Testis (tissue), 3 donors: ENCODE data around the gene DAD1. TPM values are rescaled to one million over a fixed set of nuclear protein-coding genes. Genes with fewer than 3 reads are reported as not detected.

Experiments
- DNase-seq: peaks from one replicate; pipeline ENCODE4 v3.0.0-alpha.2; 2019
- H3K27ac ChIP-seq, 2 donors: fragments of 200-600 bp; sonication (generic); one replicate each; pipeline ENCODE4 v1.5.1; 2019
- H3K27me3 ChIP-seq: fragments of 200-600 bp; sonication (generic); one replicate; pipeline ENCODE4 v1.5.1; 2019
- H3K36me3 ChIP-seq: fragments of 200-600 bp; sonication (generic); one replicate; pipeline ENCODE4 v1.5.1; 2017; ENCODE audit warnings: low read depth; ENCODE audit errors: missing control alignments
- H3K4me1 ChIP-seq: fragments of 200-600 bp; sonication (generic); one replicate; pipeline ENCODE4 v1.5.1; 2019
- H3K4me3 ChIP-seq, 2 donors: fragments of 200-600 bp; sonication (generic); one replicate each; pipeline ENCODE4 v1.5.1; 2017 to 2019
- H3K9me3 ChIP-seq: fragments of 200-600 bp; sonication (generic); one replicate; pipeline ENCODE4 v1.5.1; 2017
- POLR2A ChIP-seq: fragments of 450-650 bp; IDR thresholded peaks from one replicate; pipeline ENCODE4 v1.6.1; 2017; ENCODE audit warnings: antibody characterized with exemption, mild to moderate bottlenecking, moderate library complexity
- WGBS, 2 donors: methylation state at CpG; one replicate each; pipeline ENCODE4 v1.1.5; 2018; 5-methylcytosine and 5-hydroxymethylcytosine counted together
- intact Hi-C: fragments of 100-400 bp; cut with DNase I; formaldehyde crosslinking; loops from one replicate; pipeline ENCODE4 v1.15.1; 2023; ENCODE audit warnings: low total_unique reads
- polyA plus RNA-seq: library from polyadenylated mRNA; stranded (reverse); fragments of 350-450 nt; fragmentation: Illumina TruSeq; extraction: RNeasy Lipid Tissue Mini Kit (QIAGEN cat#74804); gene quantifications from one replicate; pipeline ENCODE4 v1.2.3, GENCODE V29; 2014; ENCODE audit warnings: low read depth, low replicate concordance; ENCODE audit not compliant: insufficient read depth
- total RNA-seq, 2 donors: library from RNA; depleted of rRNA; stranded (reverse); fragments of >200 nt; gene quantifications; one replicate each; pipeline ENCODE4 v1.2.3, GENCODE V29; 2016
- TF ChIP-seq, protein P1 (sequence below), 3 experiments: fragments of 450-650 bp in 2 of 3; fragments of 200-600 bp in 1 of 3; sonication (generic) in 1 of 3; IDR thresholded peaks; one replicate each; pipeline ENCODE4 v1.5.1; 2016 to 2019; ENCODE audit warnings: antibody characterized with exemption in 3 of 3, mild to moderate bottlenecking in 2 of 3, moderate library complexity in 1 of 3

The DAD1 gene
- total and polyA plus RNA-seq, 3 donors from 2014 or later: 209 to 350 (median 235) TPM

DNA sequence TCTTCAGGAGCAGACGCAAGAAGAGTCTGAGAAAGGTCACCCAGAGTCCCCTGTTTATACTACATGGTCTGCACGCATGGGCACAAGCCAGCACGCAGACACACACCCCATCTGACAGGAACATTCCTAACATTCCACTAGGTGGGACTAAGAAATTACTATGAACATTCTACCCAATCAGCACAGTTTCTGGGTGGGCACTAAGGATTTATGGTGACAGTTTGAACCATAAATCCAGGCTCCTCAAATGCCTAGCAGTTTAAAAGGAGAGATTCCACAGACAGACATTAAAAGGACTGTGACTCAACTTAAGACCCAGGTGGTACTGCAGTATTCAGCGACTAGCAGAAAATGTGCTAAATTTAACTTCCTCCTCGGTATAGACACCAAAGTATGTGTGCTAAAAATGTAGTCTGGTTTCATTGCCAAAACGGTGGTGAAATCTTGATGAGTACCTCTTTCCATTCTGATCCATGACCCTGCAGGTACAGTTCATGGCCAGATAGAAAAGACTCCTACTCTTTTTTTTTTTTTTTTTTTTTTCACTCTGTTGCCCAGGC, 25.3 kb upstream of the DAD1 start:
- 27 to 28% methylated on average over 6 of the region's 6 CpGs for WGBS, 2 donors
- no peak for DNase-seq
- Histone ChIP-seq H3K36me3 (no peaks in the 10 kb centered on the region), H3K27me3 (no peaks in the 10 kb centered on the region), H3K4me3 (no peak overlapping the region), H3K9me3 (no peaks in the 10 kb centered on the region), H3K27ac (no peak overlapping the region), H3K4me1 (peaks cover 4% of the 10 kb centered on the region)
- TF ChIP-seq, protein P1, sequence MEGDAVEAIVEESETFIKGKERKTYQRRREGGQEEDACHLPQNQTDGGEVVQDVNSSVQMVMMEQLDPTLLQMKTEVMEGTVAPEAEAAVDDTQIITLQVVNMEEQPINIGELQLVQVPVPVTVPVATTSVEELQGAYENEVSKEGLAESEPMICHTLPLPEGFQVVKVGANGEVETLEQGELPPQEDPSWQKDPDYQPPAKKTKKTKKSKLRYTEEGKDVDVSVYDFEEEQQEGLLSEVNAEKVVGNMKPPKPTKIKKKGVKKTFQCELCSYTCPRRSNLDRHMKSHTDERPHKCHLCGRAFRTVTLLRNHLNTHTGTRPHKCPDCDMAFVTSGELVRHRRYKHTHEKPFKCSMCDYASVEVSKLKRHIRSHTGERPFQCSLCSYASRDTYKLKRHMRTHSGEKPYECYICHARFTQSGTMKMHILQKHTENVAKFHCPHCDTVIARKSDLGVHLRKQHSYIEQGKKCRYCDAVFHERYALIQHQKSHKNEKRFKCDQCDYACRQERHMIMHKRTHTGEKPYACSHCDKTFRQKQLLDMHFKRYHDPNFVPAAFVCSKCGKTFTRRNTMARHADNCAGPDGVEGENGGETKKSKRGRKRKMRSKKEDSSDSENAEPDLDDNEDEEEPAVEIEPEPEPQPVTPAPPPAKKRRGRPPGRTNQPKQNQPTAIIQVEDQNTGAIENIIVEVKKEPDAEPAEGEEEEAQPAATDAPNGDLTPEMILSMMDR (IDR thresholded peaks at IDR 0.05): no peak
- TF ChIP-seq POLR2A: no peak
- intact Hi-C loops: no loop called here

DNA sequence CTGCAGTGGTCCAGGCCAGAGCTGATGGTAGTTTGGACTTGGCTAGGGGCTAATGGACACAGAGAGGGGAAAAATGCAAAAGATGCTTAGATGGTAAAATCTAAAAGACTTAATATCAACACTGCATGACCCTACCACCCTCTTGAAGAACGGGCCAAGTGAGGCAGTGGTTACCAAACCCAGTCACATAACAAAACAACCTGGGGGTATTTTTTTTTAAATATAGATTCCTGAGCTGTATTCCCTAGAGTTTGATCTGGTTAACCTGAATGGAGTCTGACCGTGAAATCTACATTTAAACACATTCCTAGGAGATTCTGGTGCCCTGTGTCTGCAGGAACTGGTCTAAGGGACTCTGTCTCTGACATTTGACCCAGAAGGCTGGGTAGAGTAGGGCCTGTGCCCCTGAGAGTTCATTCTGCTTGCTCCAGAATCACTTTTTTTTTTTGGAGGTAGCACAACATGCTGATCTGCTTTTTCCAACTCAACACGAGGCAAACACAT, 24.8 kb upstream of the DAD1 start:
- no peak for DNase-seq
- Histone ChIP-seq H3K27me3 (no peaks in the 10 kb centered on the region), H3K36me3 (no peaks in the 10 kb centered on the region), H3K27ac (no peak overlapping the region), H3K4me3 (no peak overlapping the region), H3K4me1 (peaks cover 4% of the 10 kb centered on the region), H3K9me3 (no peaks in the 10 kb centered on the region)
- intact Hi-C loops: no loop called here
- TF ChIP-seq, protein P1 (IDR thresholded peaks at IDR 0.05): no peak
- TF ChIP-seq POLR2A: no peak
- 59 to 71% methylated on average over 3 of the region's 3 CpGs for WGBS, 2 donors

DNA sequence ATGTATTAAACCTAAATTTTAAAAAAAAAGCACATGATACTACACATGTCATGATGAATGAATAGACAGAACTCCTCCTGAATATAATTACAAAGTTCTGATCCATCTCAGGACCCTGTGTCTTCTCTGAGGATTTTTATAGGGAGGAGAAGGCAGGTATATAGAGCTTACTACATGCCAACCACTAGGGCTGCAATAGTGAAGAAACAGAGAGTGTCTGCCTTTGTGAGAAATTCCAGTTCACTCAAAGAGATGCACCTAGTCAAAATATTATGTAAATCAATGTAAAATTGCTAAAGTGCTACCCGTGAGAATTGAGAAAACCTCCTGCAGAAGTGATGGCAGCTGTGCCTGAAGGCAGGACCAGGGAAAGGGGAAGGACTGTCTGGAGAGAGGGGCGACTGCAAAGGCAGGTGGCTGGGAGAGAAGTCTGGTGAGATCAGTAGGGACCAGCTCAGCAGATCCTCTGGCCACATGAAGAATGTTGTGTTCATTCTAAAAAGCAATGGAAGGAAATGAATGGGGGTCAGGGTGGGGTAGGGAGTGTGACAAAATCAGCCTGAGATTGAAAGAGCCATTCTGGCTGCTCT, 24.2 kb upstream of the DAD1 start:
- no peak overlapping the region for H3K27ac ChIP-seq

DNA sequence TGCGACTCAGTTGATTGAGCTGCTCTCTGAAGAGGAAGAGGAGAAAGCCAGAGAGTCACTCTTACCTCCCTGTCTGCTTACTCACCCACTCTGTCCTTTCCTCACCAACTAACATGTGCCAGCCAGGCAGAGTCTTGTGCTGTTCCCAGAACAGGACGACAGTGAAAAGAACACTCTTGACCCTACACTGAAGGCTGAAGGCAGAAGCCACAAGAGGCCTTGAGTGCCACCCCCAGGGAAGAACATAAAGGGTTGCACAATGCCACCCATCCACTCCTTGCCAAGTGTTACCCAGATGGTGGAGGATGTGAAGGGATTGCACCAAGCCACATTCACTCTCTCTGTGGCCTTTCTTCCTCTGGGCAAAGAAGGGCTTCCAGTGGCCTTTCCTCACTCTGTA, 21.9 kb upstream of the DAD1 start:
- no peak overlapping the region for H3K4me3 ChIP-seq
- H3K36me3 ChIP-seq: no peaks in the 10 kb centered on the region
- H3K27me3 ChIP-seq: no peaks in the 10 kb centered on the region
- 84 to 92% methylated on average over 2 of the region's 2 CpGs for WGBS, 2 donors
- H3K4me1 ChIP-seq: peaks cover 4% of the 10 kb centered on the region
- DNase-seq: no peak
- H3K27ac ChIP-seq: no peak overlapping the region
- intact Hi-C loops: no loop called here
- no peaks in the 10 kb centered on the region for H3K9me3 ChIP-seq
- TF ChIP-seq, protein P1 (IDR thresholded peaks at IDR 0.05): no peak
- no peak for TF ChIP-seq POLR2A

More for the DNA sequence above, 24.2 kb upstream of the DAD1 start:
- DNase-seq: no peak
- intact Hi-C loops: no loop called here
- Histone ChIP-seq H3K36me3 (no peaks in the 10 kb centered on the region), H3K9me3 (no peaks in the 10 kb centered on the region), H3K4me3 (no peak overlapping the region), H3K27me3 (no peaks in the 10 kb centered on the region), H3K4me1 (peaks cover 4% of the 10 kb centered on the region)
- WGBS, 2 donors: 79 to 90% methylated on average over 2 of the region's 2 CpGs
- TF ChIP-seq POLR2A: no peak
- TF ChIP-seq, protein P1 (IDR thresholded peaks at IDR 0.05): no peak

DNA sequence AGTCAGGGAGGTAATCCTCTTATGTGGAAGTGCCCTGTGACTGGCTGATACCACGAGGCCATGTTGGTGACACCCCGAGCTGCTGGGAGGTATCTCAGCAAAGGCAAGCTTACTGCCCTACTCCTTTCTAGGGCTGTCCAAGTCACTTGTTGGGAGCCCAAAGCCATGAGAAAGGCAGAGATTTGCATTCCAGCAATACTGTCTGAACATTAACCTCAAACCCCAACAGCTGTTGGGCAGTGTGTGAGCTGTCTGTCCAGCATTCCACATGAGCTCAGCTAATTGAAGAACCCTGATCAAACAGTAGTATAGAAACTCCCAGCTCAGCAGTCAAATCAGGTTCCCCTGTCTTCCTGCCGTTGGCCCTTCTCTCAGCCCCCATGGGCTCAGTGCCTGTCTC, 18.3 kb upstream of the DAD1 start:
- Histone ChIP-seq H3K4me1 (no peaks in the 10 kb centered on the region), H3K36me3 (no peaks in the 10 kb centered on the region), H3K4me3 (no peak overlapping the region), H3K27me3 (no peaks in the 10 kb centered on the region), H3K9me3 (no peaks in the 10 kb centered on the region), H3K27ac (no peak overlapping the region)
- TF ChIP-seq POLR2A: no peak
- TF ChIP-seq, protein P1 (IDR thresholded peaks at IDR 0.05): no peak
- 68 to 92% methylated on average over 2 to 3 of the region's 3 CpGs for WGBS, 2 donors
- no peak for DNase-seq
- intact Hi-C loops: no loop called here
